IPS-20b (cell line): ENCODE results near the gene PDE11A.

ENCODE experiments used
- H3K27ac ChIP-seq: one replicate; pipeline ENCODE4 v1.5.1; 2013; ENCODE audit warnings: low read length
- H3K27me3 ChIP-seq: 2 replicates; pipeline ENCODE4 v1.6.1; 2013; ENCODE audit warnings: mild to moderate bottlenecking, low read length, inconsistent platforms; ENCODE audit not compliant: insufficient read depth
- H3K36me3 ChIP-seq: 2 replicates; pipeline ENCODE4 v1.6.1; 2013; ENCODE audit warnings: low read depth, mild to moderate bottlenecking, inconsistent platforms, low read length, moderate library complexity; ENCODE audit not compliant: insufficient read depth
- H3K4me1 ChIP-seq: 2 replicates; pipeline ENCODE4 v1.6.1; 2013; ENCODE audit warnings: mild to moderate bottlenecking, control low read depth, inconsistent platforms, low read length, moderate library complexity; ENCODE audit not compliant: insufficient read depth
- H3K4me3 ChIP-seq: 2 replicates; pipeline ENCODE4 v1.5.1; 2013; ENCODE audit warnings: mild to moderate bottlenecking, low read length, inconsistent platforms
- H3K9ac ChIP-seq: 2 replicates; pipeline ENCODE4 v1.6.1; 2013; ENCODE audit warnings: low read depth, mild to moderate bottlenecking, inconsistent platforms, low read length, moderate library complexity
- H3K9me3 ChIP-seq: 2 replicates; pipeline ENCODE4 v1.6.1; 2013; ENCODE audit warnings: mild to moderate bottlenecking, low read depth, low read length, inconsistent platforms; ENCODE audit not compliant: insufficient read depth

PDE11A gene

GRCh38 chr2:177889818-177890460 is 182.6 kb downstream of the PDE11A start:
- peaks cover 16% of the 10 kb centered on the region for H3K4me1 ChIP-seq
- no peaks in the 10 kb centered on the region for H3K36me3 ChIP-seq
- peak overlapping the region; percentile 11; the same call in 1 of the 2 replicates for H3K9ac ChIP-seq
- peak overlapping the region; percentile 73 for H3K27ac ChIP-seq
- H3K27me3 ChIP-seq = no peaks in the 10 kb centered on the region
- peak overlapping the region; percentile 39 for H3K4me3 ChIP-seq
- H3K9me3 ChIP-seq = no peaks in the 10 kb centered on the region

GRCh38 chr2:177888581-177888980 is 184.0 kb downstream of the PDE11A start:
- no peak overlapping the region for H3K9ac ChIP-seq
- no peaks in the 10 kb centered on the region for H3K9me3 ChIP-seq
- H3K27ac ChIP-seq = no peak overlapping the region

DNA sequence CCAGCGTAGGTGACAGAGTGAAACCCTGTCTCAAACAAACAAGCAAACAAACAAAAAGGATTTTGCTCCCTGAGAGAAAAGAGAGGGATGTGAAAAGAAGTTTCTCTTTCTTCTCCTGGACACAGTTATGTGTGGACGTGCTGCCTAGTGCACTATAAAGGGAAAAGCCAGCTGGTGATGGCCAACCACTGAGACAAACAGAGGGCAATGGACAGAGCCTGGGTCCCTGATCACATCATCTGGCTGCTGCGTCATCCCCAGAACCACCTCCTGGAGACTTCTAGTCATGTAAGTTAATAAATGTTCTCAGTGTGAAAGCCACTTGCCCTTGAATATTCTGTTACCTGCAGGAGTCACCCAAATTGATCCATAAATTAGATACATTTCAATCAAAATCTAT is 184.9 kb downstream of the PDE11A start:
- H3K27me3 ChIP-seq = no peaks in the 10 kb centered on the region
- H3K4me3 ChIP-seq = no peak overlapping the region
- H3K4me1 ChIP-seq = peaks cover 16% of the 10 kb centered on the region
- no peak overlapping the region for H3K27ac ChIP-seq
- H3K36me3 ChIP-seq = no peaks in the 10 kb centered on the region
- no peaks in the 10 kb centered on the region for H3K9me3 ChIP-seq
- H3K9ac ChIP-seq = no peak overlapping the region

More at GRCh38 chr2:177888581-177888980, 184.0 kb downstream of the PDE11A start:
- peaks cover 16% of the 10 kb centered on the region for H3K4me1 ChIP-seq
- H3K27me3 ChIP-seq = no peaks in the 10 kb centered on the region
- H3K4me3 ChIP-seq = no peak overlapping the region
- no peaks in the 10 kb centered on the region for H3K36me3 ChIP-seq

GRCh38 chr2:177886824-177887223 is 185.8 kb downstream of the PDE11A start:
- Histone ChIP-seq H3K36me3 (no peaks in the 10 kb centered on the region), H3K27me3 (no peaks in the 10 kb centered on the region), H3K9me3 (no peaks in the 10 kb centered on the region), H3K9ac (no peak overlapping the region), H3K4me3 (no peak overlapping the region), H3K27ac (no peak overlapping the region), H3K4me1 (peaks cover 16% of the 10 kb centered on the region)

GRCh38 chr2:177885828-177886466 is 186.6 kb downstream of the PDE11A start:
- H3K27me3 ChIP-seq = no peaks in the 10 kb centered on the region
- H3K36me3 ChIP-seq = no peaks in the 10 kb centered on the region
- no peak overlapping the region for H3K4me3 ChIP-seq
- H3K9ac ChIP-seq = no peak overlapping the region
- H3K9me3 ChIP-seq = no peaks in the 10 kb centered on the region
- peaks cover 16% of the 10 kb centered on the region for H3K4me1 ChIP-seq
- no peak overlapping the region for H3K27ac ChIP-seq

DNA sequence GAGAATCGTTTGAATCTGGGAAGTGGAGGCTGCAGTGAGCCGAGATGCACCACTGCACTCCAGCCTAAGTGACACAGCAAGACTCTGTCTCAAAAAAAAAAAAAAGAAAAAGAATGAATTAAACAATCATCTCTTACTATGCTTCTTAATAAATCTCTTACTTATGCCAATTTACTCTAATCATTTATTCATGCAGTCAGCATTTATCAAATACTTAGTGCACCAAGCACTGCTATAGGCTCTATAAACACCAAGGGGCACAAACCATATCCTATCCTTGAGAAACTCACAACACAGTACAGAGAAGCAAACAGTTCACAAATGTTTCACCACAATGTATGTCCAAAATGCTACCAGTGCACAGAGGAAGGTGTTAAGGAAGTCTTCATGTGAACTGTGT is 189.4 kb downstream of the PDE11A start:
- Histone ChIP-seq H3K36me3 (no peaks in the 10 kb centered on the region), H3K9ac (no peak overlapping the region), H3K4me3 (no peak overlapping the region), H3K9me3 (no peaks in the 10 kb centered on the region; the same call in 1 of the 2 replicates), H3K4me1 (no peaks in the 10 kb centered on the region), H3K27me3 (no peaks in the 10 kb centered on the region), H3K27ac (no peak overlapping the region)

DNA sequence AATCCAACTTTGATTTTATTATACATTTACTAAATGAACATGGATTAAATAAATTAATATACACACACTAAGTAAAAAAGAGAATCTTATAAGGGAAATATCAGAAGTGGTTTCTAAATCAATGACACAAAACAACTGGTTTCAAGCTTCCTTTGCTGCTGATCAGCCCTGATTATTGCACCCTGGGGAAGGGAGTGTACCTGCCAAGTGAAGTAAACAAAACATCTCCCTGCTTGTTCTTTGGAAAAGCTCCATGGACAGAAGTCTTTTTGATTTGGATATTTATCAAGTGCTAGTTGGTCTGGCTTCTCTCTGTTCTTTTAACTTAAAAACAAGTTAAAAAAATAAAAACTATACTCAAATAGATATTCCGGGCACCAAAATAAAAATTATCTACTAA is 190.1 kb downstream of the PDE11A start:
- no peaks in the 10 kb centered on the region; the same call in 1 of the 2 replicates for H3K9me3 ChIP-seq
- H3K4me3 ChIP-seq = no peak overlapping the region
- no peaks in the 10 kb centered on the region for H3K4me1 ChIP-seq
- no peaks in the 10 kb centered on the region for H3K36me3 ChIP-seq
- no peaks in the 10 kb centered on the region for H3K27me3 ChIP-seq
- H3K9ac ChIP-seq = no peak overlapping the region
- H3K27ac ChIP-seq = no peak overlapping the region

DNA sequence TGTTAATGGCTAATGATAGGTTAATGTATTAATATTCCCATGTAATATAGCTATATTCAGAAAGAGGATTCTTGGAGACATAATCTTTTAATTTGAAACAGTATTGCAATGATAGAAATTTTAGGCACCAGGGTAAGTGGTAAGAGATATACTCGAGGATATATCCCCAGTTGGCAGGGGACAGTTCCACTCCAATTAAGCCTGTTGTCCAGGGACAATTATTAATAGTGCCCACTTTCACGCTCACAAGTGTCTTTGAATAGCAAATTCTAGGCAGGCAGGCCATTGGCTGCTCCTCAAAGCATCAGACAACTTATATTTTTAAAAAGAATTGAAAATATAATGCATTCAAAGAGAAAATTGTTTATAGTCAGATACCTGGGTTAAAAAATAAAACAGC is 190.7 kb downstream of the PDE11A start:
- Histone ChIP-seq H3K4me1 (no peaks in the 10 kb centered on the region), H3K36me3 (no peaks in the 10 kb centered on the region), H3K9me3 (no peaks in the 10 kb centered on the region; the same call in 1 of the 2 replicates), H3K9ac (no peak overlapping the region), H3K4me3 (no peak overlapping the region), H3K27me3 (no peaks in the 10 kb centered on the region), H3K27ac (no peak overlapping the region)

DNA sequence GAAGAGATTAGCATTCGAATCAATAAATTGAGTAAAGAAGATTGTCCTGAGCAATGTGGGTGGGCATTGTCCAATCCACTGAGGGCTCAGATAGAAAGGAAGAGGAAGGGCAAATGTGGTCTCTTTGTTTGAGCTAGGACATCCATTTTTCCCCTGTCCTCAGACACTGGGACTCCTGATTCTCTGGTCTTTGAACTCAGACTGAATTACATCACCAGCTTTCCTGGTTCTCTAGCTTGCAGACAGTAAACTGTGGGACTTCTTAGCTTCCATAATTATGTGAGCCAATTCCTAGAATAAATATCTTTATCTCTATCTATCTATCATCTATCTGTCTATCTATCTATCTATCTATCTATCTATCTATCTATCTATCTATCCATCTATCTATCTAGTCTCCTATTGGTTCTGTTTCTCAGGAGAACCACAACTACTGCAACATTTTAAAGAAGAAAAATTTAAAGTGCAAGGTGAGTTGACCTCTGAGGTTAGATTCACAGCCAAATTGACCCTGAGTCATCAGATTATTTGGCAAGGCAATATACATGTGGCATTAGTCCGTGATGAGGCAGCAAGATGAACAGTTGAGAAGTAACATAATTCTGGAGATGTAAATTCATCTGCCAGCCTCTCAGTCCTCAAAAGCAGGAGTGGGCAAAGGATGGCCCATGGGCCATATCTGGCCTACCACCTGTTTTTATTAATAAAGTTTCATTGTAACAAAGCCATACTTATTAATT is 191.4 kb downstream of the PDE11A start:
- Histone ChIP-seq H3K4me1 (no peaks in the 10 kb centered on the region), H3K27me3 (no peaks in the 10 kb centered on the region), H3K36me3 (no peaks in the 10 kb centered on the region), H3K9ac (no peak overlapping the region), H3K9me3 (no peaks in the 10 kb centered on the region; the same call in 1 of the 2 replicates), H3K4me3 (no peak overlapping the region), H3K27ac (no peak overlapping the region)

DNA sequence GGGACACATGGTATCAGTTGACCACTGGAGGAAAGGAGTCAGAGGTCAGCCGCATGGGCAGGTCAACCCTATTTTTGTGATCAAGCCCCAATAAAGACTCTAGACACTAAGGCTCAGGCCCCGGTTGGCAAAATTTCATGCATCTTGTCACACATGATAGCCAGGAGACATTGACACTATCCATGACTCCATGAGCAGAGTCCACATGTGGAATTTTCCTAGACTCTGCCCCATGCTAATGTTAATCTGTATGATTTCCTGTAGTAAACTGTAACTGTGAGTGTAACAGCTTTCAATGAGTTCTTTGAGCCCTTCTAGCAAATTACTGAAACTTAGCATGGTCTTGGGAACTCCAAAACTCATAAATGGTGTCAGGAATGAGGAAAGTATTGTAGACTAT is 192.3 kb downstream of the PDE11A start:
- no peaks in the 10 kb centered on the region for H3K4me1 ChIP-seq
- no peak overlapping the region for H3K27ac ChIP-seq
- no peak overlapping the region for H3K9ac ChIP-seq
- no peak overlapping the region for H3K4me3 ChIP-seq
- H3K36me3 ChIP-seq = no peaks in the 10 kb centered on the region
- no peaks in the 10 kb centered on the region for H3K27me3 ChIP-seq
- H3K9me3 ChIP-seq = no peaks in the 10 kb centered on the region; the same call in 1 of the 2 replicates

GRCh38 chr2:177876950-177877349 is 195.6 kb downstream of the PDE11A start:
- no peaks in the 10 kb centered on the region for H3K36me3 ChIP-seq
- H3K4me3 ChIP-seq = no peak overlapping the region
- H3K27ac ChIP-seq = no peak overlapping the region
- no peaks in the 10 kb centered on the region for H3K27me3 ChIP-seq
- H3K9ac ChIP-seq = no peak overlapping the region
- H3K9me3 ChIP-seq = no peaks in the 10 kb centered on the region; the same call in 1 of the 2 replicates
- no peaks in the 10 kb centered on the region for H3K4me1 ChIP-seq

- no peak overlapping the region for H3K9ac ChIP-seq
- no peaks in the 10 kb centered on the region for H3K36me3 ChIP-seq
- H3K4me3 ChIP-seq = no peak overlapping the region
- H3K9me3 ChIP-seq = no peaks in the 10 kb centered on the region
- H3K27ac ChIP-seq = no peak overlapping the region
- H3K4me1 ChIP-seq = no peaks in the 10 kb centered on the region
- H3K27me3 ChIP-seq = no peaks in the 10 kb centered on the region
Measured at GRCh38 chr2:177874686-177875085, 197.9 kb downstream of the PDE11A start.
